HG03457 (cell line): ENCODE measurements around the gene DHCR7.
A peak's percentile ranks its signal among the peaks of the same experiment; 100 is the strongest.

Experiments
- ATAC-seq: cut with Tn5 transposase; IDR thresholded peaks from one replicate; pipeline ENCODE4 v1.9.1; 2021; ENCODE audit warnings: moderate number of reproducible peaks; ENCODE audit not compliant: unreplicated experiment

DHCR7 gene

DNA sequence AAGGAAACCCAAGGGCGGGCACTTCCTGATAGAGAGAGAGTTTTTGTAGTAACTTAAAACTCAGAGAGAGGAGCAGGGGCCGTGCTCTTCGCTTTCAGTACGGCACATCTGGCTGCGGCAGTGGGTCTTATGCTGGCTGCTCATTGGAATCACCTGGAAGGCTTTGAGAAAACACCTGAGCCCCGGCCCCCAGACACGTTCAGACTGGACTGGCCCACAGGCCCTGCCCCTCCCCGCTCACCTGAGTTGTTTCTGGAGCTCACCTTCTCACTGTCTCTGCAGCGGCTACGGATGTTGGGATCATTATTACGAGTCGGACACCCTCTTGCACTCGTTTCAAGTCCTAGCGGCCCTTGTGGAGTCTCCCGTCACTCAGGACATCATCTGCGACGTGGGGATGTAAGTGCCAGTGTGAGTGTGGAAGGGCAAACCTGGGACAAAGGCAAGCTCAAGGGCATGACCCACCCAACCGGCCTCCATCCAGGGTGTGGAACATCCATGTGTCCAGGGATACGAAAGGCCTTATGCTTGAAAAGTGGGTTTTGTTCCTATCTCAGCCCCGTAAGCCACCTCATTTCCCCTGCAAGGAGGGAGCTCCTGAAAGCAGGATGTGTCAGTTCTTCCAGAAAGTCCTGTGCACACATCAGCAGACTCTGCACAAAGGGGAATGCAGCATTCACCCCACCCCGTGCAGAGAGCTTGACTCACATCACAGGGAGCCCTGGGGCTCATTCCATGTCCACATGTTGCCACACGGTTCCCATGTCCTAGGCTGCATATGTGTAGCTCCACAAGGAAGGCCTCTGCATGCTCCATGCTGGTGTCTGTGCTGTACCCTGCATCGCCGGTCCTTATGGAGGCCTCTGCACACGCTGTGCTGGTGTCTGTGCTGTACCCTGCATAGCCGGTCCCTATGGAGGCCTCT lies 10.2 kb upstream of the DHCR7 start:
- no peak for ATAC-seq

DNA sequence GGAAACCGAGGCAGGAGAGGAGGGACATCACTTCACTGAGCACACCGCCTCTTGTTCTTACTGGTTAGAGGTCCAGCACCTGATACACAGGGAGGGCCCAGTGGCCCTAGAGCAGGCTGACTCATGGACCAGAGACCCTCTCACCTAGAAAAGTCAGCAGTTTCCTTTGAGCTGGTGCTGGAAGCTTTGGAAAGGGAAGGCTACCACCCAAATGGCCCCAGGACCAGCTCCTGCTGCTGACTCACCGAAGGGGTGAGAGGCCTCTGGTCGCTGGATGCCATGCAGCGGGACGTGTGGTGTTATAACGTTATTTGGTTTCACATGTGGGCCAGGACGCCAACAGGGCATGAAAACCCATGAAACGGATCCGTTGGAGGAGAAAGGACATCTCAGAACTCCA lies 8.6 kb upstream of the DHCR7 start:
- ATAC-seq, result no peak

- no peak for ATAC-seq
Observed at GRCh38 chr11:71456294-71456693, 8.1 kb upstream of the DHCR7 start.

DNA sequence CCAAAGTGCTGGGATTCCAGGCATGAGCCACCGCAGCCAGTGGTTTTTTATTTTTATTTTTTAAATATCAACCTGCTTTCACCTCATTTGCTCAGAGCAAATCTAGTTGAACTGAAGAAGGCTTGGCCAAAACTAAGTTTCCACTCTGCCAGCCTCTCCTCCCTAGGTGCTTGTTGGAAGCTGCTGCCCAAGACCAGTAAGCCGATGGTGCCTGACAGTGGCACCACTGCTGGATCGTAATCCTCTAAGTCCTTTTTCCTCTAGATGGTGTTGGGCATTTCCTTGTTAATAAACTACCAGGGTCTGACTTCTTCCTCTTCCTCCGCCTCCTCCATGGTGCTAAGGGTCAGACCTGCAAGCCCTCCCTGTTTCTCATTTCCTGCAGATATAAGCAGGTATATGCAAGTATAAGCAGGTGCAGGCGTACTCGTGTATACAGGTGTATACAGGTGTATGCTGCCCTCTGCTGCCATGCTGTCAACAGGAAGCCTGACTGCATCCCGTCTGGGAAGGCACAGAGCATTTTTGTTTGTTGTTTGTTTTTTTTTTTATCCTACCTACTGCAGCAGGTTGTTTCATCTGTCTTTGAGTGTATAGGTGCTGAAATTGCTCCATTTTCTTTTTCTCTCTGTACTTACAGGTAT lies 6.4 kb upstream of the DHCR7 start:
- no peak for ATAC-seq

DNA sequence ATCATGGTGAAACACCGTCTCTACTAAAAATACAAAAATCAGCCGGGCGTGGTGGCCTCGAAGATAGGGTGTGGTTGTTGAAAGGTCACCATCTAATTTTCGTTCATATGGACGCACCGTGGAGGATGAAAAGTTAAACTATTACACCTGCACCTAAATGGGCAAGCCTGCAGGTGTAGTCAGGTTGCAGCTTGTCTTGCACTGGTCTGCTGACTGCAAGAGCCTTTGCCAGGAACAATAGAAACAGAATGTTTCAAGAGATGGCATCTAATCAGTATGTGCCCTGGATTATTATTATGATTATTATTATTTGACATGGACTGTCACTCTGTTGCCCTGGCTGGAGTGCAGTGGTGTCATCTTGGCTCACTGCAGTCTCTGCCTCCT lies 5.7 kb upstream of the DHCR7 start:
- ATAC-seq, result no peak

DNA sequence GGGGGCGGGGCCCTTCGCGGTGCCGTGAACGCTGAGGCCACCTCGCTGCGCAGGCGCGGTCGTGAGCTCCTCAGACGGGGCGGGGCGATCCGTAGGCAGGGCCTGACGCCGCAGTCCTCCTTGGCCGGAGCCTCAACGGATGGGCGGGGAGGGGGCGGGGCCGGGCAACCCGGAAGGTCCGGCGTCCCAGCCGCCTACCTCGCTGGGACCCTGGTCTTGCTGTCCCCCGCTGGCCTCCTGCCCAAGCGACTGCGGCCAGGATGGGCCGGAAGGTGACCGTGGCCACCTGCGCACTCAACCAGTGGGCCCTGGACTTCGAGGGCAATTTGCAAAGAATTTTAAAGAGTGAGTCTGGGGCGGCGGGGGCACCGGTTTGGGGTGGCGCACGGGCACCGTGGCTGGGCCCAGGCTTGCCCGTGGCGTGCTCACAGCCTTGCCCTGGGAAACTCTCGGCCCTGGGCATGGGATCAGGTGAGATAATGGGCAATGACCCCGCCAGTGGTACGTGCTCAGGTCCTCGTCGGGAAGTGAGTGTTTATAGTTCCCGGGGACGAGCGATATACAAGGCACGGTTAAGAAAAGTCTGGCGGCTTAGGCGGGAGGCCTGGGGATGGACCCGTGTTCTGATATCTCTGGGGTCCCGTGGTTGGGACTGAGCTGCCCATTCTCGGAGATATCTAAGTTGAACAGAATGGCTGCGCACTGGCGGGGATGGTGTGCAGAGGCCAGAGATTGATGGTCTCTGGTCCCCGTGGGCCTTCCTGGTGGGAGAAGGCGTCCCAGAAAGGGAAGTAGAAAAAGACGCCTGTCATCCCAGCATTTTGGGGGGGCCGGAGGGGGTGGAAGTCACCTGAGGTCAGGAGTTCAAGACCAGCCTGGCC lies 5.1 kb upstream of the DHCR7 start, which contains the start of gene NADSYN1:
NADSYN1 (plus strand) TSS at position 167 of the 881 bp plus-strand sequence; CDS start at position 261, 94 bp downstream.
- ATAC-seq, result peak; percentile 39

GRCh38 chr11:71452199-71453036 lies 4.2 kb upstream of the DHCR7 start:
- no peak for ATAC-seq

- no peak for ATAC-seq
Observed at GRCh38 chr11:71451596-71452198, 3.5 kb upstream of the DHCR7 start.

DNA sequence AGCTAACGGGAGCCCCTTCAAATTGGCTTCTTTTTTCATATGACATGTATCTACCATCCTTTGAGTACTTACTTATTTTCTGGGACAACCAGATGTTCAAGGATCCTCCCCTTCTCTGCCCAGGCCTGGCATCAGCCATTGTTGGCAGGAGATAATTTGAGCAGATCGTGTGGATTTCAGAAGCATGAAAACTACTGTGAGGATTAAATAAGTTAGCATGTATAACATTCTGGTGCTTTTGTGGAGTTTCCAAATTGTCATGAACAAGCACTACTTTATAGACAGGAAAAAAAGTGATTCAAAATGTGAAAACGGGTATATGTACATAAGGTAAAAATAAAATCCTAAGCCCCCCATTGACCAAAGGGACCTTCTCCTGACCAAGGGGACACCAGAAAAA lies 2.7 kb upstream of the DHCR7 start:
- no peak for ATAC-seq

- ATAC-seq, result no peak
Observed at GRCh38 chr11:71450507-71450906, 2.3 kb upstream of the DHCR7 start.

GRCh38 chr11:71449596-71449995 lies 1.4 kb upstream of the DHCR7 start:
- ATAC-seq, result no peak

DNA sequence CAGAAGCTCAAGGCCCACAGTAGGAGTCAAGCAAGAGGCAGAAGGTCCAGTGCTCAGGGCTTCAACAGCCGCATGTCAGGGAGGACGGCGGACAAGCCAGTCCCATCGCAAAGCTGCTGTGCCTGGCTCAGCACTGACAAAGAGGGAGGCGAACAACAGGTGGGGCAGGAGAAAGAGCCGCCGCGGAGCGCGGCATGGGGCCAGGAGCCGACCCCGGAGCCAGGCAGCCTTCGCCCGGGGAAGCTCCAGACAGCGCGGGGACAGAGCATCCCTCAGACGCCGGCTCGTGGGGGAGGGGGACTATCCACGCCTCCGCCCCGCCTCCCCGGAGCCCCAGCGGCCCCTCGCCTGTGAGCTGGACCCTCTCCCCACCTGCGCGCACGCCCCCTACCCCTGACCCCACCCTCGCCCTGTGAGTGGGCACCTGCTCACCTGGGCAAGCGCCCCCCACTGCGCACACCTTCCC lies 369 bp downstream of the DHCR7 start:
- ATAC-seq, result no peak

GRCh38 chr11:71446942-71447688 lies 1.1 kb downstream of the DHCR7 start:
- no peak for ATAC-seq

- no peak for ATAC-seq
Observed at GRCh38 chr11:71446150-71446549, 2.0 kb downstream of the DHCR7 start.

DNA sequence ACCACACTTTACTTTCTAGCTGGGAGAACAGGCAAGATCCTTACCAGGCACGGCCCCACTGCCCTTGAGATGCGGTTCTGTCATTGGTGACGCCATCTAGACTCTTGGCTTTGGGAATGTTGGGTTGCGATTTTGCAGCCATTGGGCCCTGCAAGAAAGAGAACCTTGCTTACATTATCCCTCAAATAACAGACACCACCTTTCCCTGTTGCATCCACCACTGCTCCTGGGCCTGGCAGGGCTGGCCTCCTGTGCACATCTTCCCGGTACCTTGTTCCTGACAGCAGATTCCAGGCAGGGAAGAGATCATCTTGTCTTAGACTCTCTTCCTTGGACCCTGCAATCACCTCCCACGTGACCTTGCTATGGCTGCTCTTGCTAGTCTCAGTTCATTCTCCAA lies 3.4 kb downstream of the DHCR7 start:
- ATAC-seq, result no peak

DNA sequence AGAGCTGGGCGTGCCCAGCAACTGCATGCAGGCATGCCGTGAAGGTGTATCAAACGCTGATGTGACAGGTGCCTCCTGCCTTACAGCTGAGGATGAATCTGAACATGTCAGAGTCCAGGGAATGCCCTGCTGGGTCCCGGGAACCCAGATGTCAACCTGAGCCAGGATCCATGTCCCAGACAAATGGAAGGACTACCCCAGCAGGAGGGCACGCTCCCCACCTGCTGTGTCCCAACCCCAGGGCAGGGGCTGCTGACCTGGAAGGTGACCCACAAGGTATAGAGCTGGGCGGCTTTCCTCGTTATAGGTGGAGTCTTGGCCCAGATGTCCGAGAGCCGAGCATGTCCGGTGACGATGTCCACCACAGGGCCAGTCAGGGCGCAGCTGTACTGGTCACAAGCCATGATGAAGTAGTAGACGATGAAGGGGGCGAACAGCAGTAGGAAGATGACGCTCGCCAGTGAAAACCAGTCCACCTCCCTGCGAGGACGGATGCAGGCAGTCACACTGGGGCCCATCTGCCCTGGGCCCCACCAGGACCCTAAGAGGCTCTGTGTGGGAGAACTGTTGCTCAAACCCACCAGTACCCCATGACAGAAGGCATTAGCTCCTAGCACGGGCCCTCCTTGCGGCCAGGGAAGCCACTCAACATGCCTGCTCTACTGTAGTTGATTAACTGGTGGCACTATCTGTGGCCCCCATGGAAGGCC lies 4.3 kb downstream of the DHCR7 start:
- ATAC-seq, result no peak

GRCh38 chr11:71442880-71443279 lies 5.3 kb downstream of the DHCR7 start:
- no peak for ATAC-seq

GRCh38 chr11:71442123-71442522 lies 6.1 kb downstream of the DHCR7 start:
- no peak for ATAC-seq

DNA sequence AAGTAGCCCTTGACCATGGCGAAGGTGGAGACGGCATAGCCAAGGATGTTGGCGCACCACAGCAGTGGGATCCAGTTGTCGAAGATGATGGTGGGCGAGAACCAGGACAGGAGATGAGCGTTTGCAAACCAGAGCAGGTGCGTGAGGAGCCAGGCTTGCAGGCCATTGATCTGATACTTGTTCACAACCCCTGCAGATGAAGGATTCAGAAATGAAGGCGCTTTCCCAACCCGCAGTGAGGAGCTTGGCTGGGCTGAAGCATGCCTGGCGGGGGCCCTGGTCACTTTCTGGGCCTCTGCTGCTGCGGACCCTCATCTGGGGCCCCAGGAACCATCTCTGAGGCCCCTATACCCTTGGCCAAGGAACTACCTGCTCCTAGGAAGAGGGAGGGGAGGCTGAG lies 6.9 kb downstream of the DHCR7 start:
- ATAC-seq, result no peak
